HG03575 (cell line): ENCODE measurements around the gene ZNF821.
A peak's percentile ranks its signal among the peaks of the same experiment; 100 is the strongest.
"Not testable (repeated sequence)": the region's sequence is repeated elsewhere in the genome, so short reads cannot be mapped to it uniquely, and the experiment has no call there.

ENCODE experiments used
- ATAC-seq: cut with Tn5 transposase; IDR thresholded peaks from one replicate; pipeline ENCODE4 v1.9.1; 2021; ENCODE audit not compliant: unreplicated experiment, insufficient number of reproducible peaks, low FRiP score; ENCODE audit errors: extremely low read depth

The ZNF821 gene

DNA sequence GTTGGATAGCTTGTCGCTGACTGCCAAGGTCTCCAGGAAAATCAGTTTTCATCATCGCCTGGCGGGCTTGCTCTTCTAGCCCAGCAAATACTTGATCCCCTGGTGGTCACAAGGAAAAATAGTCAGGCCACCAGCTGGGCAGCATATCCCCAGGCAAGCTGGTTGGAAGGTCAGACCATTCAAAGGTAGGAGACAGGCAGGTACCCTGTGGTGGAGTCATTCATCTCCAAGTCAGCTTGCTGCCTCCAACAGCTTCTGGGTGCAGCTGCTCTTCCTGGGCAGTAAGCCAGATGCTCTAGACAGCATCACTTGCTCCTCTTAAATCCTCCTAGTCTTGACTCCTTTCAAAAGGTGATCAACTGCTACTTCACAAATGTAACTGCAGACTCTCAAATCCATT, 16.0 kb downstream of the ZNF821 start:
- no peak for ATAC-seq

DNA sequence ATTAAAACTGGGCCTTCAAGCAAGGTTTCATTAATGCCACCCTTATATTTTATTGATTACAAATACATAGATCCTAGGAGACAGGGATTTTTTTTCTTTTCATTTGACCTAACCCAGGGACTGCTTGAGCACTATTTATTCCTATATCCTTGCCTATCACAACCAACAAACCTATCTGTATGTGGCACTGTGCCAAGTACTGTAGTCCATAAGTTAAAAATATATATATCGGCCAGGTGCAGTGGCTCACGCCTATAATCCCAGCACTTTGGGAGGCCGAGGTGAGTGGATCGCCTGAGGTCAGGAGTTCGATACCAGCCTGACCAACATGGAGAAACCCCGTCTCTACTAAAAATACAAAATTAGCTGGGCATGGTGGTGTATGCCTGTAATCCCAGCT, 16.8 kb downstream of the ZNF821 start:
- ATAC-seq, result not testable (repeated sequence)

DNA sequence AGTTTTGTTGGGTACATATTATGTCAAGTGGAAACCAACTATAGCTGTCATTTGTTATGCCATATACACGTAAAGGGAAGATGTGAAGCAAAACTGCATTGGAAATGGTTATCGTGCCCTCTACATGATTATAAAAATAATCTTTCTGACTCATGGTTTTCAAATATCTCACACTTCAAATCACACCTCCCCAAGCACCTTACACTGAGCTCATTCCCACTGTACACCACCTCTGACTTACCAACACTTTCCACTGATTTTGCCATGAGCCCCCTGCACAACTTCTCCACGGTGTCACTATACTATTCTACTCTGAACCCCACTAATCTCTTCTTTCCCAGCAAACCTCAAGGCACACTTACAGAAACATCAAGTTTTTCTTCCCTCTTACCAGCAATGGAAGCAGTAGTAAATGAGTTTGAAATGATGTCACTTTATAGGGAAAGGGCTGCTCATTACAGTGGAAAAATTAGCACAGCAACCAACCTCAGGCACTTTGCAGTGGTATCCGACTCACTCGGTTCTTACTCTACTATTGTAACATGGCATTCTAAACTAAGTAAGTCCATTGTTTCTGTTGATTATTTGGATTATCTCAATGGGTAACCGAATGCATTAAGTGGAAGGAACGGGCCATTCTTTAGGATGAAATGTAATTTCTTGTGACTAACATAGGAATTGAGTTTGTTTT, 18.7 kb downstream of the ZNF821 start:
- ATAC-seq, result no peak

DNA sequence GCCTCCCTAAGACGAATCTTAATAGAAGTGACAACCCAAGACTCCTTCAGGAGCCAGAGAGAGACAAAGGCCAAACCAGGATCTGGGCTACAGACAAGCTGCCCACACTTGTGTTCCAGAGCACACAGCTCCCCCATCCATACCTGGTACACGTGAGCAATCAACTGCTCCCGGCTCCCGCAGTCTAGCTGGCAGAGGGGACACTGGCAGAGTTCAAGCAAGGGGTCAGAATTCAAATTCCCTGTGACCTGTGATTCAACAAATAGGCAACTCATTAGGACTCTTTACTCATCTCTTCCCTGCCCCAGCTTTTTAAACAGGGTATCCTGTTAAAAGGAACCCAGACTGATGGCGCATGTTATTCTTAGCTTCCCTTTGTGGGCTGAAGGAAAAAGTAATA, 20.0 kb downstream of the ZNF821 start:
- no peak for ATAC-seq

DNA sequence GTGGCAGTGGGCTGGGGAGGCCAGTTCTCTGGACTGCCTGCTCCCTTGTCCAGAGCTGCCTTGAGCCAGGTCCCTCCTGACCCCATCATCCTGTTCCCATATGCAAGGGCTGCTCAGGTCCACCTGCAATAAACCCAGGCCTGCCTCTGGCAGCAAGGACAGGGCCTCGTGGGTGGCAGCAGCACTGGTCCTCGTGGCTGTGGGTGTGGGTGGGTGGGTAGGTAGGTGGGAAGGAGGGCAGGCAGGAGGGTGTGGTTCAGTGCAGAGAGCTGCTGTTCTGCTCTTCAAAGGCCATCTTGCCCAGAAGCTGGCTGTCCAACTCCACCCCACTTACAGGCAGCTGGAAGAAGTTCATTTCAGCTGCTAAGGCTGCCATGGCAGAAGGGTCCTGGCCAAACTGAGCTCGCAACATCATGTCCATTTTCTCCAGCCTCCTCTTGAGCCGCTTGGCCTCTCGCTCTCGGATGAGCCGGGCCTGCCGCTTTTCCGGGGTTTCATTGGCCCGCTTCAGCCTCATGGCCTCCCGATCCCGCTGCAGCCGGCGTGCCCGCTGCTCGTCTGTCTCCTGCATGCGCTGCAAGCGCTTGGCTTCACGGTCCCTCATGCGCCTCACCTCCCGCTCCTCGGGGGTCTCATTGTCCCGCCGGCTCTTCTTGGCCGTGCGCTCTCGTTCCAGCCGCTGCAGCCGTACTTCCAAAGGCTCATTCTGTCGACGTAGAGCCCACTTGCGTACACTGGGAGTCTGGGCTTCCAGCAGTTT, 24.0 kb downstream of the ZNF821 start:
- no peak for ATAC-seq

DNA sequence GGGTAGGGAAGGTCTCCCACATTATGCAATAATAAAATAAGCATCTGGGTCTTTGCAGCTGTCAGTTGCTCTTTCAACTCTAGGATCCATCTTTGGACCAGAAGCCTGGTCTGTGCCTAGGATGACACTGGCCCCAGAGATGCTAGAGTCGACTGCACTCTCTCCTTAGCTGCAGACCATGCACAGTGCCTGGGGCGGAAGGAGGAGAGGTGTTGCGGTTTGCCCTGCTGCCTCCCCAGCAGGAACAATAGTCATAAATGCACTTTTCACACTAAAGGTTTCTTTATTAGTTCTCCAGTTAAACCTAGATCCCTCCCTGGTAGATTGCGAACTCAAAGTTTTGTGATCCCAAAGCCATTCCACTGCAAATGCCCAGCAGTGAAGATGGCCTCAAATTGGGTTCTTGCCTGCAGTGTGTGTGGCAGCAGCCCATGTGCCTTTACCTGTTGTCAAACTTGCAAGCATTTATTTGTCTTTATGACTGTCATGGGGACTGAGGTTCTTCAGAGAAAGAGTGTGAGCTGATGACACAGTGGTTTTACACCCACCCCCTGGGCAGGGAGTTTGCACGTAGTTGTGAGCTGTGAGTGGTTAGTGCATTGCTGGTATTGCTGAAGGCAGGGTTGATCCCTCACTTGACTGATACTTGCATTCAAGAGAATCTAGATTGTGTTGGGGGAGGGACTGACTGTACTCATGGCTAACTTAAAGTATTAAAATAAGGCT, 27.9 kb downstream of the ZNF821 start:
- no peak for ATAC-seq

DNA sequence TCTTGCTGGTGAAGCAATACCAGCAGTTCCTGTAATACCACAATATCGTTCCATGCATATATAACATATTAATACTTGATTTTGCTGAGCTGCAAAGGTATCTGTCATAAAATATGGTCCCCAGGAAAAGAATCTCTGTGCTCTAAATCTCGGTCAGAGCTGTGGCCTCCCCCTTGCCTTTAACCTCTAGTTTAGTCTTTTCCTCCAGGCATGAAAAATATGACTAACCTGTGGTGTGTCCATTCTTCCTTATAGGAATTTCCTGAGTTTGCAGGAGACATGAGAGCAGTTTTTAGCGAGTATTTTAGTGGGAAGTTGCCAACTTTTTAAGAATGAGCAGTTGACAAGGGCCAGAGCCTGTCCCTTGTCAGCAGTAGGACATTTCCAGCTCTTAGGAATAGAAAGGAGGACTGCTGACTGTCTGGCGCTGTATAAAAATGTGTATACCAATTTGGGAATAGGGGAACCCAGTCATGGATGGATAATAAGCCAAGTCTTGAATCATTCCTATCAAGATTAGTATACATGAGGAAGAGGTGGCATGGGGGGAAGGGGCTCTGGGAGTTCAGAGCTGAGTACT, 29.5 kb downstream of the ZNF821 start:
- ATAC-seq, result no peak

DNA sequence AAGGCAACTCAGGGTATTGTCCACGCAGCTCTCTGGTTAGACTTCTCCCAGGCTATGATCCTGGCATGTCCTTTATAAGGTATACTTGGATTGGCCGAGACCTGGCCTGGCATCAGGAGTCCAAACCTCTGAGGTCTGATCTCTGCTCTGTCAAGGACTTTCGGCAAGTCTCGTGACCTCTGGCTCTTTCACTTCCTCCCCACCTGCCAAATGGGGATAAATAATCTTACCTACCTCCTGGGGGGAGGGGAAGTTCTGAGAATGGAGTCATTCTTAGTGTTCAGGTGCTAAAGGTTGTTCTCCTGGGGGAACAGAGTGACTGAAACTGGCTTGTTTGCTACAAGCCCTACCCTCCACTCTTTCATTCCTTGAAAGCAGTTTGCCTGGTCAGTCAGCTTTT, 30.6 kb downstream of the ZNF821 start:
- ATAC-seq, result peak; percentile 37

DNA sequence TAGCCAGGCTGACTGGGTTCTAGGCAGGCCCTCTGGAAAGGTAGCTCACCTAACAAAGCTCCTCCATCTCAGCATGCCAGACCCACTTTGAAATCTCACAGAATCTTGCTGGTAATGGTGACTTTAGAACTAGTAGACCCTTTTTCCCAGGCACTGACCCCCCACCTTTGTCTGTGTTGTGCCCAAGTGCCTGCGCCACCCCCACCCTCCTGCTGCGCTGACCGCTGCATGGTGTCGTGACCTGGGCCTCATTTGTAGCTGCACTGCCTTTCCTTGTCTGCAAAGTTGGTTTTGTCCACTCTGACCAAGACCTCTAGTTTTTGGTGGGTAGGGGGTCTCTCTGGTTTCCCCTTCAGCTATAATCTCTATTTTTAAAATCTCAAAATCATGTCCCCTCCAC, 31.4 kb downstream of the ZNF821 start:
- ATAC-seq, result no peak

DNA sequence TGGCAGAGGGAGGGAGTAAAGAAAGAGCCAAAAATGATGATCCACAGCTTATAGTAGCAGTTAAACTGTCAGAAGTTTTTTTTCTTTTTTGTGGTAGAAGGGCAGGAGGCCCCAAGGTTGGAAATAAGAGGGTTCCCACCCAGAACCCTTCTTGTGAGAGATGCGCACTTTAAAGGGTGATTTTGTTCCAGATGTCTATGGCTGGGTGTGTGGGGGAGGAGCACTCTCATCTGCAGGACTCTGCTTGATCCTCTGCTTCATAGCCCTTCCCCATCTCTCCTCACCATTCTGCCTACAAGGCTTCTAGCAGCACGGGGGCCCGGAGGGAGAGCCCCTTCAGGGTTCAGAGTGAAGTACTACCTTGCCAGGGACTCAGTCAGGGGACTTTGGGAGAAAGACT, 31.8 kb downstream of the ZNF821 start:
- no peak for ATAC-seq

DNA sequence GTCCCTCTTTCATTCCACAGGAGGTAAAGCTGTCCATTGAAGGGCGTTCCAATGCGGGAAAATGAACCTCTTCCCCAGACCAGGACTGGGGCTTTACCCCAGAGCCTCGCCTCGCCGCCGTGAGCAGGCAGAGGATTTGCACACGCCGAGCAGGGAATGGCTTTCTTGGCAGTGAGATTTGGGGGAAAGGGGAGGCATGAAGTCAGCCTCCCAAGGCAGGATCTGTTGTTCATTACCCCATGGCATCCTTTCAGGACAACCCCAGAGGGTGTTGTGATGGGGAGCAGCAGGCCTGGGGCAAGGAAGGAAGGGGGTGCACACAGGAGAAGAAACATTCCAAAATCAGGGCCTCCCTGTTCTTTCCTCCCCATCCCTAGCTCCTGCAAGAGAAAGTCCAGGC, 32.2 kb downstream of the ZNF821 start:
- ATAC-seq, result no peak

DNA sequence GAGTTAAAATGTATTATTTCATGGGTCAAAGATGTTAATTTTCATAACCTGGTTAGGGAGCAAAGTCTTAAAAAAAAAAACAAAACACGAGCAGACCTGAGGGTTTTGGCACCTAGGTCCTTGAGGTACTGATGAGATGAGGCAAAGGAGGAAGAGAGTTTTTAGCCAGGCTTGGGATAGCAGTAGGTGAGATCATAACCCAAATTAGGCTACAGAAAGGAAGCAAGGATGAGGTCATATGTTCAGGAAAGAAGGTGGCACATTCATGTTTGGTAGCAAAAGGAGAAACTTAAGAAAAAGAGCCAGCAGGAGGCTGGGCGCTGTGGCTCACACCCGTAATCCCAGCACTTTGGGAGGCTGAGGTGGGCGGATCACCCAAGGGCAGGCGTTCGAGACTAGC, 35.4 kb downstream of the ZNF821 start:
- no peak for ATAC-seq

DNA sequence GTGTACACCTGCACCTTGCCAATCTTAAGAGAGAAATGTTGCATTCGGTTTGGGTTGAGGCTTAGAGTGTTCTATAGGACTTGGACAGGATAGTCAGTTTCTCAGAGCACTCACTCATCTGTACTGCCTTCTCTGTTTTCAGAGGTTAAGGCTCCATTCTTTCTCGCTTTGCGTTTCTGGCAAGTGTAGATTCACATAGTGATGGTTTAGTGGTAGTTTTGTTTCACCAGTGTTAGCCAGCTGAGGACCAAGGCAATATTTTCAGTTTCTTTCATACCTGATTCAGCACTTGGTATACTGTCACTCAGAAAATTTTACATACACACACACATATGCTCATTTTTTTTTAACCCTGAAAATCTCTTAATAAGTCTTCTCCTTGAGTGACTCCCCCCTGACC, 36.9 kb downstream of the ZNF821 start:
- ATAC-seq, result no peak

DNA sequence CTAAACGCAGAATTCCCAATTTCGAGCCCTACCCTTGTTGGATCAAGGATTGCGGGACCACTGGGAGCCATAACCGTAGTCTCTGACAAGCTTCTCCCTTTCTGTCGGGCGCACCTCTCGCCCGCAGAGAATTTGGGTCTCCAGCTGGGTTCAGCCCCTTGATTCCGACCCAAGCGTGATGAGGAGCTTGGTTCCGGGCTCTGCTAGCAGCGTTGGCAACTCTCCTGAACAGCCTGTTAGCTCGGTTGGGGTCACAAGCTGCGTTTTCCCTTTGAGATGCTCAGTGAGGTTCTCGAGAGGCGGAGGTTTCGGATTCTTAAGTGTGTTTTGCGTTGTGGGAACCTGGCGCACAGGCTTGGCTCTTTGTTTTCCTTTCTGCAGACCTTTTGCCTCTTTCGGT, 37.6 kb downstream of the ZNF821 start:
- no peak for ATAC-seq

DNA sequence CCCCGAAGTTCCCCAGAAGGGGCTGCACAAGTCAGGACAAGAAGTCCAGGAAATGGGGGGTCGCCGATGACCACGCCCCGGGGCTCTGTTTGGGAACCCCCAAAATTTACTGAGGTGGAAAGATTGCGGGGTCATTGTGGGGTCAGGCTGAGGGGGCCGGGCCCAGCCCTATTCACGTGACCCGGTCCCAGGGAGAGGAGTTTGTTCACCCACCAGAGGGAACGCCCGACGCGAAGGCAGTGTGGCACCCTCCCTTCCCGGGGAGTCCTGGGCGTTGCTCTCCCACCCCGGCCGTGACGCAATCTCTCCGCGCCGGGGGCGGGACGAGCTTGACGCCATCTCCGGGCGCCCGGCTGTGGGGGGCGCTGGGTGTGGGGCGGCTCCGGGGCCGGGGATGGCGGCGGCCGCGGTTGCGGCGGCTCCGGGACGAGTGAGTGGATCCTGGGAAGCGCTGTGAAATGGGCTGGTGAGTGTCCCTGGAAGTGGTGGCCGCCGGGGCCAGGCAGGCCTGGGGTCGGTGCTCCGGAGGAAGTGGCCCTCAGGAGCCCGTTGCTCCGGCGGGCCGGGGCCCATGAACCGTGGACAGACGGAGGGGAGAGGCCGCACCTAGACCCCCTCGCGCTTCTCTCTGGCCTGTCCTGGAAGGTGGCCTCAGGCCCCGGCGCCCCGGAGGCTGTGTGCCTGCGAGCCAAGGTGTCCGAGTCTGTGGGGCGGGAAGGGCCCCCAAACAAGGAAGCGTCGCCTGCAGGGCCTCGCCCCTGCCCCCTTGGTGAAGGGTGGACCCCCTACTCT, 38.1 kb downstream of the ZNF821 start, which contains the start of gene ATXN1L:
Gene ATXN1L (plus strand): TSS at position 338 of the 792 bp plus-strand sequence. CDS start 3,765 bp downstream, outside the sequence.
- peak; percentile 39 for ATAC-seq

DNA sequence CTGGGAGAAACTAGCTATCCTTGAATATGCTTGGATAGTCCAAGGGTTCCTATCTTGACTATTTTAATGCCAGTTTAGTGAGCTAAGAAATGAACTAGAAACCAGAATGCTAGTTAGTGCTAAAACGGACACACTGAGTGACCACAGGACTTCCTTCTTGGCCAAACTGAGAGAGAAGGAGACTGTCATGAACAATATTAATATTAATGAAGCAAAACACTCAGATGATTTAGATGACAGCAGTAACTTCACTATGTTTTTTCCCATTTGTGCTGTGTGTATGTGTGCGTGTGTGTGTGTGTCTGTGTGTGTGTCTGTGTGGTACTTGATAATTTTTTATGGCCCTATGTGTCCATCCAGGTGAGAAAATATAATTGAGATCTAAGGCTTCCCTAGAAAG, 40.4 kb downstream of the ZNF821 start:
- no peak for ATAC-seq

DNA sequence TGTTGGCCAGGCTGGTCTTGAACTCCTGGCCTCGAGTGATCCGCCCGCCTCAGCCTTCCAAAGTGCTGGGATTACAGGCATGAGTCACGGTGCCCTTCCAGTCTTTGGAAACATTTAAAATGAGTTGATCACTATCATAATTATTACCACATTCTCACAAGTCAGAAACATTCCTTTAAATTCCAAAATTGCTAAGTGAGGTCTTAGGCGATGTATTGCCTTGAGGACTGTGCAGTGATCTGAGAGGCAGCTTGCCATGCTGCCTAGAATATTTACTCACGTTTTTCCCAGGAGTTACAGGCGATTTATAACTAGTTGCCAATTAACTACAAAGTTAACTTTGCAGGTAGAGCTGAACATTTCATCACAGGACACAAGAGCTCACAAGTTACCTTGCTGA, 43.9 kb downstream of the ZNF821 start:
- no peak for ATAC-seq

DNA sequence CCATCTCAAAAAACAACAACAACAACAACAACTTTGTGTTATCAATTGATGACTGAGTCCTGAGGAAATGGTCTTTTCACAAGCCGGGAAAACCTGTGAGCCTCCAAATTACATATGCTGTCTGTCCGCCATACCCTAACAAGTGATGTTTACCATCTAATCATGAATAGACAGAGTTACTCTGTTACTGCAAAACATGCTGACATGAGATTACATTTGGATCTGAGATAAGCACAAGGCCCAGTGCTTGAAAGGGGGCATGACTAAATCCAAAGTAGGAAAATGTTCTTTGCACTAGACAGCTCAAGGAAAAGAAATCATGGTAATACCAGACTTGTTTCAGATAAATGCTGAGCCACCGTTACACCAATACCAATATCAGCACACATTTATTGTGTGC, 46.8 kb downstream of the ZNF821 start:
- no peak for ATAC-seq

DNA sequence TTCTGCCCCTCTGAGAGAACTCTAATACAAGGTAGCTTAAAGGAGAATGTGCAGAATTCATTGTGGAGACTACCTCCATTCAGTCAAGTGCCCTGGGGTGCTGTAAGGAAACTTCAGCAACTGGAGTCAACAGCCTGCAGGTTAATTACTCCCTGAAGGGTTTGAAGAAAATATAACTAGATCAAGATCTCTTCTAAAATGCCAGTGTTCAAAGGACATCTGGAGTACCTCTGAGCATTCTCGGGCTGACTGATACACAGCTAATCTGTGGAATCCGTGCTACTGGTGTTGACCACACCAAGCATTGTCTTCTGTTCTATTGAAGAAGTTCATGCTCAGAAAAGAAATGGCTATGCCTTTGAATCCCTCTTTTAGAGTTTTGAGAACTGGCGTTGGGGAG, 49.7 kb downstream of the ZNF821 start:
- no peak for ATAC-seq
